ENCODE measurements around the gene AZIN2.
A peak's percentile ranks its signal among the peaks of the same experiment; 100 is the strongest.
"Not testable (repeated sequence)": the region's sequence is repeated elsewhere in the genome, so short reads cannot be mapped to it uniquely, and the experiment has no call there.

AZIN2 gene

GRCh38 chr1:33060579-33061083, 20.3 kb upstream of the AZIN2 start:
- DNase-seq, result peak; percentile 94

DNA sequence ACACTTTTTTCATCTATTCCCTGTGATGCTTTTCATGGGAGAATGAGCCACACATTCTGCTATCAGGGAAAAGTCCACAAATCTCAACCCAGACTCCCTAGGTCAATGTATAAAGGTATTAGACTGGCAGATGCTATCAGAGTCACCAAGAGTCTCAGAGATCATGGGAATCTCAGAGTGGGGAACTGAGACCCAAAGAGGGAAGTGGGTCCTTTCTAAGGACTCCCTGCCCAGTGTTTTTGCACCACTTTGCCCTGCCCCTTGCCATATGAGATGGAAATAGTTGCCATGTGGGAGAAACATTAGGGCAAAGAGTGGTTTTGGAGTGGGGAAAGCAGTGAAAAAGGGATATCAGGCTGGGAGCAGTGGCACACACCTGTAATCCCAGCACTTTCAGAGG, 19.1 kb upstream of the AZIN2 start:
- no peak for DNase-seq

DNA sequence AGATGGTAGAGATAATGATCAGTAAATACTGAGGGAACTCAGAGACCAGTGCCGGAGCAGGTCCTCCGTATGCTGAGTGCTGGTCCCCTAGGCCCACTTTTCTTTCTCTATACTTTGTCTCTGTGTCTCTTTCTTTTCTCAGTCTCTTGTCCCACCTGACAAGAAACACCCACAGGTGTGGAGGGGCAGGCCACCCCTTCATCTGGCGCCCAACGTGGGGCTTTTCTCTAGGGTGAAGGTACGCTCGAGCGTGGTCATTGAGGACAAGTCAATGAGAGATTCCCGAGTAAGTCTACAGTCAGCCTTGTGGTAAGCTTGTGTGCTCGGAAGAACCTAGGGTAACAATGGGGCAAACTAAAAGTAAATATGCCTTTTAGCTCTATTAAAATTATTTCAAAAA, 16.7 kb upstream of the AZIN2 start:
- DNase-seq, result not testable (repeated sequence)

DNA sequence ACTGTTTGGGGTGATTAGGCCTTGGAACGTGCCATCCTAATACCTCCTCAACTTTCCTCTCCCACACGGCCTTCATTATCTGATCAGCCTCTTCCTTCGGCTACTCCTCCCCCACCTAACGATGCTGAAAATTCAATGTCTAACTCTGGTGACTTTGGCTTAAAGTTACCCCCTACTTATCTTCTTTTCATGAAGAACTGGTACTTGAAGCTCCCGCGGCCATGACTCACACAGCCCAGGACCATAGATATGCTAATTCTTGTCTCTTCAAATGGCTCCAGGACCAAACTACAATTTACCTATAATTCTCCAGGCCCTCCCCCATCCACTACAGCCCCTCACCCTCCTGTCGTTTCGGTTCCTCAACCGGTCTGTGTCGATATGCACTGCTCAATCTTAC, 15.7 kb upstream of the AZIN2 start:
- no peak for DNase-seq

DNA sequence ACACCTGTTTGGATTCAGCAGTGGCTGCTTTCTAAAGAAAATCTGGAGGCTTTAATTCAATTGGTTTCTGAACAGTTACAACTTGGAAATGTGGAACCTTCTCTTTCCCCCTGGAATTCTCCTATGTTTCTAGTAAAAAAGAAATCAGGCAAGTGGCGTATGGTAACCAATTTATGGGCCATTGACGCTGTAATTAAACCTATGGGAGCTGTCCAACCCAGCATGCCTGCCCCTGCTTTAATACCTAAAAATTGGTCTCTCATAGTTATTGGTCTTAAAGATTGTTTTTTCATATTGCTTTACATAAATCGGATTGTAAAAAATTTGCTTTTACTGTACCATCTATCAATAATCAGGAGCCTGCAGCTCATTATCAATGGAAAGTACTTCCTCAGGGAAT, 14.5 kb upstream of the AZIN2 start:
- not testable (repeated sequence) for DNase-seq

DNA sequence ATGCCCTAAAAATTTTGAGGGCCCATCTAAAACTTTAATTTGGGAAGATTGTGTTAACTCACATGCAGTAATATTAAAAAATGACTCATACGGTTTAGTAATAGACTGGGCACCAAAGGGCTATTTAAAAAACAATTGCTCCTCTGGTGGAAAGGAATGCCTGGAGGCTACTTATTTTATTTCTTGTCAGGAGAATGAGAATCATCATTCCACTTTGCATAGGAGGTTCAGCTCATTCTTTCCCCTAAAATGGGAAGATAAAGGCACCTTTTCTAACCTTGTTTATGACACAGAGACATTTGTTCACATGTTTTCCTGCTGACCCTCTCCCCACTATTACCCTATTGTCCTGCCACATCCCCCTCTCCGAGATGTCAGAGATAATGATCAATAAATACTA, 12.8 kb upstream of the AZIN2 start:
- not testable (repeated sequence) for DNase-seq

GRCh38 chr1:33070628-33071027, 10.3 kb upstream of the AZIN2 start:
- no peak for DNase-seq

- DNase-seq, result no peak
These were observed 8.2 kb upstream of the AZIN2 start for GRCh38 chr1:33072707-33073106.

DNA sequence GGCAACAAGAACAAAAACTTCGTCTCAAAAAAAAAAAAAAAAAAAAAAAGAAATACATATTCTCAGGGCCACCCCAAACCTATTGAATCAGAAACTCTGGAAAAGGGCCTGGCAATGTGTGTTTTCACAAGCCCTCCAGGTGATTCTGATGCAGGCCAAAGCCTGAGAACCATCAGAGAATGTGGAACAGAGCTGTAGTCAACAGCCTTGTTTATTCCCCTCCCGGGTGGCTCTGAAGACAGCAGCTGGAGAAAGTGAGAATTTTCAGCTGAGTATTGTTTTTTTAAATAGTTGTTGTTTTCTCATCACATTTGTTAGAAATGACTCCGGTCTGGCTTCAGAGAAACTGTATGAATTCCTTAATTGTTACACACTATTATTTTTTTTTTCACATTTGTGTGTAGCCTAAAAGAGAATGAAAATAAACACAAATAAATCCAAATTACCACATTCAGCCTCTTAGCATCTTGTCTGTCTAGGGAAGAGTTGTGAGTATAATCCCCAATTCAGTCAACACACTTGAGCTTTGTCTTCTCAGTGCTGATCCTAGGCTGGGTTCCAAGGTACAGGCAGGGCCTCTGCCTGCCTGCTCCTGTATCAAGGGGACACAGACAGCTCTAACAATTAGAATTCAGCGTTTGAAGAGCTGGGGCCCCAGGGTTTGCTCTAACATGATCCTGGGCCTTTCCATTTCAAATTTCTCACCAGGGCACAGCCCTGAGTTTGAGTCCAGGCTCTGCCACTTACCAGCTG, 6.6 kb upstream of the AZIN2 start:
- DNase-seq, result no peak

GRCh38 chr1:33078030-33078591, 2.8 kb upstream of the AZIN2 start:
- DNase-seq, result no peak

DNA sequence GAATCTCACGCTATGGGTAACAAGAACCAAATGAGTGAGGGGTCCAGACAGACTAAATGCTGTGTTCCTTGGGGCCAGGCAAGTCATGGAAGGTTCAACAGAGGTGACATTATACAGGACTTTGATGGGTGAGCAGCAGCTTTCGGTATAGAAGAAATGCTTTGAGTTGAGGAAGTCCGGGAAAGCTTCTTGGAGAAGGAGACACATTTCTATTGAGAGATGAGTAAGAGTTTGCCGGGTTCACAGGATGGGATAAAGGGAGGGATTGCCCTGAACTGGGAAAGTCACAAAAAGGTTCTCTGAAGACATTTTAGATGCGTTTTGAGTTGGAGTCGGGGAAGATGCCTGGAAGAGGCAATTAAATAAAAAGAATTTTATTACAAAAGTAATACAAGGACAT, 580 bp upstream of the AZIN2 start:
- DNase-seq, result no peak

- DNase-seq, result no peak
These were observed 777 bp downstream of the AZIN2 start for GRCh38 chr1:33081554-33082305.

- DNase-seq, result no peak
These were observed 1.7 kb downstream of the AZIN2 start for GRCh38 chr1:33082575-33083108.

GRCh38 chr1:33085332-33085731, 4.4 kb downstream of the AZIN2 start:
- no peak for DNase-seq

DNA sequence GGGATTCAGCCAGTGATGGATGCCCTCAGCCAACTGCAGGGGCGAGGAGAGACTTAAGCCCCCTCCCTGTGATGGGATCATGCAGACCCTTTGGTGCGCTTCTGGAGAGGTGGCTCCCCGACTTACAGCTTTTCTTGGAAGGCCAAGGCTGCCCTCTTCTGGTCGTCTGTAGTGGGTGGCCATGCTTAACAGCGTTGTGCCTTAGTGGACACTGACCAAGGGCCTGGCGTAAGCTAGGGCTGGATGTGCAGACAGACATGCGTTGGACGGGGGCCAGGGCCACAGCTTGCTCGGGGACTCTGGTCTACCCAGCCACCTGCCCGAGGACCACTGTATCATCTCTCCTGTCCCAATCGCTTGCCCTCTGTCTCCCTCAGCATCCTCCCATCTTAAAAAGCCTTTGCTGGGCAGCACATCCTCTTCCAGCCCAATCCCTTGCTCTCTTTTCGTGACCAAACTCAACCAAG, 5.5 kb downstream of the AZIN2 start:
- DNase-seq, result peak; percentile 60

GRCh38 chr1:33087677-33088076, 6.7 kb downstream of the AZIN2 start:
- DNase-seq, result no peak

DNA sequence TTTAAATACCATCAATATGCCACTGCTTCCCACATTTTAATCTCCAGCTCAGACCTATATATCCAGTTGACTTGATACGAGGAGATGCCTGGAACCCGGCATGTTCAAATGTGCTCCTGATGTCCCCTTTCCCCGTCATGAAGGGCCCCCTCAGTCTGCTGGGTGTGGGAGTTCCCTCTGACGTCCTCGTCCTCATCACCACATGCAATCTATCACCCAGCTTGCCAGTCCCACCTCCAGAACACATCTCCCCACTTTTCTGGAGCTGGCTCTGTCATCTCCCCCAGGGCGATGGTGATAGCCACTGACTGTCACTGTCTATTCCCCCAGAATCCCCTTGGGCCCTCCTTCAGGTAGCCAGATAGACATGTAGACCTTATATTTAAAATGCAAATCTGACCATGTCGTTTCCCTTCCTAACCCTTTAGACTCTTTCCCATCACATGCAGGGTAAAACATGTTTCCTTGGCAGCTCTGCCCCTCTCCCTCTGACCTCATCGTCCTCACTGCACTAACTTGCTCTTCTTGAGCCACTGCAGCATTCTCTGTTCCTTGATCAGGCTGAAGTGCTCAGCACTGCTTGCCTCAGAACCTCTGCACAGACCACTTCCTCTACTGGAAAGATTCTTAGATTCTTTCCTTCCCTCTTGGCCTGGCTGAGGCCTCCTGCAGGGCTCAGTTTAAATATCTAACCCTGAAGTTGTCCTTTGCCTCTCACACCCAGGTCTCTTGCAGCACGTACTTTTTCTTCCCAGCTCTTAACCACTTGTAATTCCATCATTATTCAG, 7.4 kb downstream of the AZIN2 start:
- DNase-seq, result no peak

DNA sequence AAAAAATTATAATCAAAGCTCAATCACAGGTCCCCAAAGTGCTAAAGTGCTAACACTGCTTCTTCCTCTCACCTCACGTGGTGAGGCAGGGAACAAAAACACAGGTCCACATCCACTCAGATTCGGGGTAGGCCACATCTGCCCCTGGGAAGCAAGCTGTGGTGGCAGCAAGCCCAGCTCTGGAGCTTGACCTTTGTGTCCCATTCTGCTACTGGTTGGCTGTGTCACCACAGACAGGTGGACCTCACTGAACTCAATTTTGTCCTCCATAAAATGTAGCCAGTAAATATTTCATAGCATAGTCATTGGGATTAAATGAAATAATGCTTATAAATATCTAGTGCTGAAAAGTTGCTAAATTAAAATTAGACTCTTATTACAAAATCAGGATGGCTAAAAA, 8.5 kb downstream of the AZIN2 start:
- no peak for DNase-seq

- DNase-seq, result no peak
These were observed 11.5 kb downstream of the AZIN2 start for GRCh38 chr1:33092438-33092837.

DNA sequence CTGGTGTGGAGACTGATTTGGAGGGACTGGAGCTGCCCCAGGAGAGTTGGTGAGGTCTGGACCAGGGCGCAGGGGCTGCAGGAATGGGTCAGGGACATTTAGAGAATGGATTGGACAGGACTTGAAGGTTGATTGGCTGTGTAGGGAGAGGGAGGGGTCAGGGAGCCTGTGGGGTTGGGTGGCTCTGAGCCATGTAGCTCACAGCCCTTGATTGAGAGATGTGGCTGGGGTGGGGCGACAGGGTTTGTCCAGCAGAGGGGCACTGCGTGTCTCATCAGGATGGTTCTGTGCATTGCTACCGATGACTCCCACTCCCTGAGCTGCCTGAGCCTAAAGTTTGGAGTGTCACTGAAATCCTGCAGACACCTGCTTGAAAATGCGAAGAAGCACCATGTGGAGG, 12.1 kb downstream of the AZIN2 start:
- no peak for DNase-seq

DNA sequence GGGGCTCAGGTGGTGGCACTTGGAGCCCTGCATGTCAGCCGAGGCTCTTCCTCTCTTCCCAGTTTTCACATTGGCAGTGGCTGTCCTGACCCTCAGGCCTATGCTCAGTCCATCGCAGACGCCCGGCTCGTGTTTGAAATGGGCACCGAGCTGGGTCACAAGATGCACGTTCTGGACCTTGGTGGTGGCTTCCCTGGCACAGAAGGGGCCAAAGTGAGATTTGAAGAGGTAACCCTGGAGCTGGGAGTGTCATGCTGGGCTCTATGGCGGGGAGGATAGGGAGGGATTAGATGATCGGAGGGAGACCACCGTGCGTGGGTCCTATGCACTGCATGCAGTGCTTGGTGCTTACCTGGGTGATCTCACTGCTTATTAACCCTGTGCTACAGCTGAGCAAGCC, 13.5 kb downstream of the AZIN2 start:
- no peak for DNase-seq

- peak; percentile 71 for DNase-seq
These were observed 14.1 kb downstream of the AZIN2 start for GRCh38 chr1:33094971-33095604.

Measured in fibroblast of skin of back (primary cell).